HepG2 (cell line): Measurements from ENCODE around the gene AMOT. TPM values are rescaled to one million over a fixed set of nuclear protein-coding genes. Genes with fewer than 3 reads are reported as not detected.

ENCODE experiments used
- ATAC-seq: fragments of 200-7000 bp; cut with Tn5 transposase; 3 replicates; pipeline ENCODE4 v1.9.1; 2020; ENCODE audit warnings: mild to moderate bottlenecking, moderate library complexity
- BruUV-seq: library from RNA; stranded (reverse); fragments of 400-500 nt; replicated peaks from 2 replicates; lab custom pipeline; 2021; lab: Mats Ljungman, UMichigan
- CTCF ChIA-PET: fragments of 300-600 bp; formaldehyde crosslinking; extraction: SDS; loops from one replicate; lab custom pipeline; 2021; ENCODE audit warnings: low total read pairs, inconsistent platforms, low intra/inter-chr PET ratio; lab: Yijun Ruan, JAX
- POLR2A ChIA-PET: fragments of 350-600 bp; sonication (Branson Sonifier 250); formaldehyde crosslinking; loops from one replicate; lab custom pipeline; 2020; ENCODE audit warnings: antibody characterized with exemption, inconsistent platforms; lab: Yijun Ruan, JAX
- DNase-seq: peaks from one replicate; pipeline ENCODE4 v3.0.0-alpha.2; 2015; ENCODE audit warnings: low spot score
- FAIRE-seq: peaks from 3 replicates; lab custom pipeline; 2011; peaks lifted over from hg19 to GRCh38; lab: Jason Lieb, UNC
- H2AFZ ChIP-seq: one replicate; pipeline ENCODE4 v1.6.1; 2011; ENCODE audit warnings: low read length, inconsistent platforms
- H3K27ac ChIP-seq: fragments of 300-600 bp; 3 replicates; pipeline ENCODE4 v1.8.0; 2011; ENCODE audit warnings: mixed run types, mild to moderate bottlenecking, mixed read lengths, low read length, inconsistent platforms; ENCODE audit not compliant: insufficient read depth; ENCODE audit errors: extremely low read length
- H3K27me3 ChIP-seq, 2 experiments: fragments of 200-600 bp in 1 of 2; 2 replicates in 1 of 2; 3 replicates in 1 of 2; pipeline versions ENCODE4 v1.6.0 to v1.8.0; 2011; ENCODE audit warnings: low read length in 2 of 2, mild to moderate bottlenecking in 2 of 2, moderate library complexity in 2 of 2, inconsistent platforms in 1 of 2; ENCODE audit not compliant: insufficient read depth in 2 of 2, control insufficient read depth in 1 of 2
- H3K36me3 ChIP-seq, 2 experiments: fragments of 200-600 bp in 1 of 2; replicated peaks in 1 of 2; 2 replicates in 1 of 2; 3 replicates in 1 of 2; pipeline versions ENCODE4 v1.5.1 to v1.8.0; 2011; ENCODE audit warnings: low read length in 2 of 2, inconsistent platforms in 1 of 2; ENCODE audit not compliant: insufficient read depth in 2 of 2, control insufficient read depth in 1 of 2
- H3K4me1 ChIP-seq: 2 replicates; pipeline ENCODE4 v1.5.1; 2012; ENCODE audit warnings: low read length, inconsistent platforms; ENCODE audit not compliant: insufficient read depth
- H3K4me2 ChIP-seq: 2 replicates; pipeline ENCODE4 v1.6.0; 2011; ENCODE audit warnings: low read depth, low read length, inconsistent platforms
- H3K4me3 ChIP-seq, 3 experiments: fragments of 200-600 bp in 1 of 3; sonication (generic), shearing (Covaris generic) in 1 of 3; replicated peaks in 1 of 3; 2 replicates each; pipeline ENCODE4 v1.5.1; 2011 to 2016; ENCODE audit warnings: low read length in 3 of 3, inconsistent platforms in 2 of 3, low read depth in 2 of 3, mild to moderate bottlenecking in 2 of 3, control low read depth in 1 of 3, mixed read lengths in 1 of 3; ENCODE audit not compliant: insufficient read depth in 1 of 3
- H3K79me2 ChIP-seq: one replicate; pipeline ENCODE4 v1.6.1; 2011; ENCODE audit warnings: low read length, inconsistent platforms; ENCODE audit not compliant: insufficient read depth
- H3K9ac ChIP-seq: 2 replicates; pipeline ENCODE4 v1.6.0; 2011; ENCODE audit warnings: mild to moderate bottlenecking, low read depth, low read length, inconsistent platforms; ENCODE audit not compliant: insufficient read depth
- H3K9me3 ChIP-seq: 2 replicates; pipeline ENCODE4 v1.5.1; 2012; ENCODE audit warnings: mild to moderate bottlenecking, low read length
- H4K20me1 ChIP-seq: 2 replicates; pipeline ENCODE4 v1.6.0; 2011; ENCODE audit warnings: inconsistent platforms, mild to moderate bottlenecking, low read length, moderate library complexity; ENCODE audit not compliant: insufficient read depth
- CBX5 ChIP-seq: sonication (generic); formaldehyde crosslinking; IDR thresholded peaks from 2 replicates; pipeline ENCODE4 v1.4.0; 2020; ENCODE audit warnings: missing genetic modification reagents, borderline replicate concordance
- ESRRA ChIP-seq: sonication (generic); formaldehyde crosslinking; IDR thresholded peaks from 2 replicates; pipeline ENCODE4 v1.5.1; 2020; ENCODE audit warnings: mild to moderate bottlenecking, low read depth, missing genetic modification reagents
- GATAD2A ChIP-seq: IDR thresholded peaks from 2 replicates; pipeline ENCODE4 v1.6.1; 2016
- IRF9 ChIP-seq: sonication (generic); formaldehyde crosslinking; IDR thresholded peaks from 2 replicates; pipeline ENCODE4 v1.8.0; 2022; ENCODE audit warnings: missing genetic modification reagents, mild to moderate bottlenecking, borderline replicate concordance
- NFKB2 ChIP-seq: sonication (generic); formaldehyde crosslinking; IDR thresholded peaks from 2 replicates; pipeline ENCODE4 v1.4.0; 2020; ENCODE audit warnings: missing genetic modification reagents, borderline replicate concordance
- PBX2 ChIP-seq: IDR thresholded peaks from 2 replicates; pipeline ENCODE4 v1.6.1; 2016; ENCODE audit warnings: control low read depth
- POLR2AphosphoS5 ChIP-seq: IDR thresholded peaks from 2 replicates; pipeline ENCODE4 v1.6.1; 2012; ENCODE audit warnings: low read depth, low read length
- SAP130 ChIP-seq: IDR thresholded peaks from 2 replicates; pipeline ENCODE4 v1.6.1; 2016; ENCODE audit warnings: low read depth
- SIX1 ChIP-seq: sonication (generic); formaldehyde crosslinking; IDR thresholded peaks from 2 replicates; pipeline ENCODE4 v1.4.0; 2020; ENCODE audit warnings: missing genetic modification reagents, borderline replicate concordance
- SIX4 ChIP-seq: sonication (generic); formaldehyde crosslinking; IDR thresholded peaks from 2 replicates; pipeline ENCODE4 v1.4.0; 2020; ENCODE audit warnings: missing genetic modification reagents
- SP1 ChIP-seq, 2 experiments: fragments of 450-650 bp in 1 of 2; sonication (generic) in 1 of 2; formaldehyde crosslinking in 1 of 2; IDR thresholded peaks; 2 replicates each; pipeline versions ENCODE4 v1.4.0 to v1.6.1; 2016 to 2020; ENCODE audit warnings: missing genetic modification reagents in 1 of 2
- SP4 ChIP-seq: sonication (generic); formaldehyde crosslinking; IDR thresholded peaks from 2 replicates; pipeline ENCODE4 v1.8.1; 2023; ENCODE audit warnings: mild to moderate bottlenecking, missing genetic modification reagents
- SRF ChIP-seq: IDR thresholded peaks from 2 replicates; pipeline ENCODE4 v1.6.1; 2011; ENCODE audit warnings: mild to moderate bottlenecking, low read depth, low read length, moderate library complexity
- TCF7L2 ChIP-seq: IDR thresholded peaks from 2 replicates; pipeline ENCODE4 v1.6.1; 2011; ENCODE audit warnings: mild to moderate bottlenecking, low read depth, low read length, moderate library complexity
- THAP7 ChIP-seq: sonication (generic); formaldehyde crosslinking; IDR thresholded peaks from 2 replicates; pipeline ENCODE4 v1.8.1; 2023; ENCODE audit warnings: mild to moderate bottlenecking, missing genetic modification reagents
- U2AF2 ChIP-seq: fragments of 200-400 bp; formaldehyde crosslinking; IDR thresholded peaks from 2 replicates; pipeline ENCODE4 v1.6.1; 2017; ENCODE audit warnings: low read depth, mild to moderate bottlenecking, low read length
- ZBTB42 ChIP-seq: sonication (generic); formaldehyde crosslinking; IDR thresholded peaks from 2 replicates; pipeline ENCODE4 v1.5.0; 2020; ENCODE audit warnings: mild to moderate bottlenecking, missing genetic modification reagents
- ZNF329 ChIP-seq: sonication (generic); formaldehyde crosslinking; IDR thresholded peaks from 2 replicates; pipeline ENCODE4 v1.9.0; 2021; ENCODE audit warnings: low read depth, mild to moderate bottlenecking, missing genetic modification reagents
- ZNF33A ChIP-seq: sonication (generic); formaldehyde crosslinking; IDR thresholded peaks from 2 replicates; pipeline ENCODE4 v1.5.1; 2020; ENCODE audit warnings: missing genetic modification reagents, mild to moderate bottlenecking, moderate library complexity, borderline replicate concordance
- ZNF549 ChIP-seq: sonication (generic); formaldehyde crosslinking; IDR thresholded peaks from 2 replicates; pipeline ENCODE4 v1.5.0; 2020; ENCODE audit warnings: missing genetic modification reagents
- ZNF772 ChIP-seq: sonication (generic); formaldehyde crosslinking; IDR thresholded peaks from 2 replicates; pipeline ENCODE4 v1.5.0; 2020; ENCODE audit warnings: mild to moderate bottlenecking, missing genetic modification reagents
- ZNF800 ChIP-seq: sonication (generic); formaldehyde crosslinking; IDR thresholded peaks from 2 replicates; pipeline ENCODE4 v1.4.0; 2020; ENCODE audit warnings: missing genetic modification reagents
- WGBS: methylation state at CpG from one replicate; pipeline ENCODE4 v1.1.6; 2017; ENCODE audit warnings: low lambda C conversion rate; 5-methylcytosine and 5-hydroxymethylcytosine counted together
- in situ Hi-C: cut with HindIII; loops from 2 replicates; pipeline ENCODE4 v1.10.0; 2017; ENCODE audit warnings: low pct_unique_long_range_greater_than_20kb; ENCODE audit not compliant: extremely low pct_ligation_motif_present
- intact Hi-C: fragments of 100-400 bp; cut with micrococcal nuclease; formaldehyde crosslinking; loops from one replicate; pipeline ENCODE4 v1.10.0; 2022; ENCODE audit not compliant: unreplicated experiment
- polyA plus RNA-seq, 8 experiments: library from polyadenylated mRNA; depleted of rRNA in 3 of 8; stranded (reverse) in 7 of 8; unstranded in 1 of 8; fragments of >200 nt; fragmentation: Illumina TruSeq in 4 of 8; extraction: Trizol in 4 of 8; gene quantifications; 2 replicates each; pipeline versions ENCODE4 v1.2.1 to v1.2.3, GENCODE V29; 2011 to 2016; ENCODE audit warnings: low read depth in 4 of 8, missing spikeins in 1 of 8, mixed read lengths in 1 of 8; ENCODE audit not compliant: insufficient read depth in 1 of 8
- total RNA-seq, 5 experiments: library from RNA; depleted of rRNA; stranded (reverse); fragments of >200 nt; fragmentation: Illumina TruSeq; extraction: Trizol; gene quantifications; 2 replicates each; pipeline ENCODE4 v1.2.3, GENCODE V29; 2016; ENCODE audit warnings: low read depth in 1 of 5

The AMOT gene
- total and polyA plus RNA-seq, 2 of the 13 experiments (the other 11 are each of a cell fraction or from before 2014, with no cell fraction given) = 0.13 to 0.91 TPM

GRCh38 chrX:112841114-112841819 lies 636 bp upstream of the AMOT start:
- no peak for FAIRE-seq
- TF ChIP-seq SIX4 (CRISPR knock-in tag) (no peak), ZNF549 (no peak), ZBTB42 (CRISPR knock-in tag) (no peak), SP1 (IDR thresholded peaks at IDR 0.05) (no peak), SP1 (CRISPR knock-in tag; IDR thresholded peaks at IDR 0.05) (peak; percentile 51), SIX1 (CRISPR knock-in tag) (no peak), ESRRA (CRISPR knock-in tag) (no peak), IRF9 (CRISPR knock-in tag) (no peak), SP4 (CRISPR knock-in tag) (peak; percentile 62), CBX5 (CRISPR knock-in tag) (no peak), NFKB2 (CRISPR knock-in tag) (no peak), U2AF2 (no peak), ZNF800 (no peak), SAP130 (CRISPR knock-in tag) (no peak), TCF7L2 (no peak), ZNF33A (no peak), POLR2AphosphoS5 (no peak), THAP7 (no peak), ZNF329 (CRISPR knock-in tag) (no peak), SRF (no peak), ZNF772 (CRISPR knock-in tag) (no peak), PBX2 (CRISPR knock-in tag) (peak; percentile 55), GATAD2A (no peak)

More at GRCh38 chrX:112841114-112841819, 636 bp upstream of the AMOT start:
- no peak overlapping the region for H3K9ac ChIP-seq
- ATAC-seq = peak; percentile 98
- H3K27me3 ChIP-seq = no peaks in the 10 kb centered on the region
- H2AFZ ChIP-seq = peak overlapping the region; percentile 42
- WGBS = 1% methylated on average over 10 of the region's 46 CpGs
- intact Hi-C loops (no loop called here), in situ Hi-C loops (no loop called here)
- CTCF ChIA-PET = no interaction called here
- POLR2A ChIA-PET = no interaction called here
- no peaks in the 10 kb centered on the region for H3K4me1 ChIP-seq
- H3K27ac ChIP-seq = no peak overlapping the region
- DNase-seq = peak; percentile 43
- peak overlapping the region; percentile 42 to 65 (median 54); a peak in 5 of 6 replicates for H3K4me3 ChIP-seq
- H3K36me3 ChIP-seq = no peaks in the 10 kb centered on the region
- H3K9me3 ChIP-seq = no peaks in the 10 kb centered on the region
- no peaks in the 10 kb centered on the region for H3K79me2 ChIP-seq
- H4K20me1 ChIP-seq = no peaks in the 10 kb centered on the region
- peak overlapping the region; percentile 80 for H3K4me2 ChIP-seq
- no TSS peak for BruUV-seq
